ENCODE results near the gene ADAMTS7. TPM values are rescaled to one million over a fixed set of nuclear protein-coding genes. Genes with fewer than 3 reads are reported as not detected.
A peak's percentile ranks its signal among the peaks of the same experiment; 100 is the strongest.

ADAMTS7 gene
- total and polyA plus RNA-seq, 2 of the 8 experiments (the other 6 are each of a cell fraction or from before 2014, with no cell fraction given) = 27.9 to 45.2 TPM

GRCh38 chr15:78788016-78788660, 23.1 kb downstream of the ADAMTS7 start:
- H2BK12ac ChIP-seq (ENCODE audit: low read depth, low read length) = no peak overlapping the region
- no peak overlapping the region for H3K14ac ChIP-seq (ENCODE audit: insufficient read length)
- H4K8ac ChIP-seq (ENCODE audit: extremely low read depth, insufficient read depth, low read length) = no peak overlapping the region
- CTCF ChIA-PET (ENCODE audit: partially characterized antibody) = interaction anchor here (0.8 to 2.0 kb wide), 3 partner anchors 21 to 78 kb away, joined by 3 to 9 read pairs (median 3); no protein-coding TSS in a partner anchor
- no peak overlapping the region for H2BK120ac ChIP-seq (replicated peaks; ENCODE audit: low read depth, low read length)
- no peak overlapping the region for H2AFZ ChIP-seq (ENCODE audit: low read length)
- H3K79me1 ChIP-seq (ENCODE audit: low read depth, low read length) = no peaks in the 10 kb centered on the region
- H3K36me3 ChIP-seq (ENCODE audit: control insufficient read depth in 2 of 4, insufficient read depth in 4 of 4, low read length in 3 of 4) = peaks cover 0 to 15% (median 5%) of the 10 kb centered on the region in 4 experiments; a peak in 6 of 8 replicates
- no peak overlapping the region for H3K56ac ChIP-seq (replicated peaks; ENCODE audit: insufficient read length, low read depth, low read length)
- TF ChIP-seq CTCF (IDR thresholded peaks at IDR 0.05; ENCODE audit: control extremely low read depth in 1 of 3, insufficient read depth in 1 of 3, low read depth in 1 of 3, low read length in 3 of 3) (0 out of 4 replicates have a peak, but pooled peaks of 1 of the 3 experiments have one; percentile 6), SIX5 (IDR thresholded peaks at IDR 0.05; ENCODE audit: low read depth, low read length) (no peak)
- POLR2A ChIA-PET (ENCODE audit: partially characterized antibody) = no interaction called here
- no peak overlapping the region for H3K4me3 ChIP-seq (ENCODE audit: extremely low read depth in 1 of 4, insufficient read depth in 2 of 4, low read depth in 3 of 4, low read length in 4 of 4)
- H2BK5ac ChIP-seq (ENCODE audit: low read depth, low read length) = no peak overlapping the region
- H3K27me3 ChIP-seq (replicated peaks in 1 of 4; ENCODE audit: control insufficient read depth in 3 of 4, extremely low read depth in 1 of 4, insufficient read depth in 3 of 4, low read length in 3 of 4) = no peaks in the 10 kb centered on the region
- H3K23ac ChIP-seq (ENCODE audit: insufficient read length) = no peak overlapping the region
- no peak for FAIRE-seq
- H3K9me3 ChIP-seq (ENCODE audit: insufficient read depth in 2 of 2, low read depth in 1 of 2, low read length in 1 of 2) = no peaks in the 10 kb centered on the region
- DNase-seq (ENCODE audit: low read depth in 1 of 2, low spot score in 2 of 2) = no peak
- H4K5ac ChIP-seq (ENCODE audit: insufficient read length, low read depth, low read length) = no peak overlapping the region
- no peak overlapping the region for H4K91ac ChIP-seq (replicated peaks; ENCODE audit: insufficient read length, low read length)
- no peak overlapping the region for H3K9ac ChIP-seq (replicated peaks in 1 of 4; ENCODE audit: extremely low read depth in 1 of 4, low read depth in 3 of 4, low read length in 3 of 4)
- no peak overlapping the region for H2BK20ac ChIP-seq (ENCODE audit: low read length)
- H3K4me2 ChIP-seq (ENCODE audit: insufficient read depth in 1 of 2, low read depth in 2 of 2, low read length in 2 of 2) = no peak overlapping the region
- no peaks in the 10 kb centered on the region for H3K79me2 ChIP-seq (ENCODE audit: control insufficient read depth in 1 of 2, insufficient read depth in 2 of 2, low read length in 2 of 2)
- no peaks in the 10 kb centered on the region for H3K23me2 ChIP-seq (ENCODE audit: low read depth, low read length)
- no peak overlapping the region for H3K27ac ChIP-seq (ENCODE audit: low read depth, low read length)
- 91% methylated on average over 14 of the region's 14 CpGs; no CpG with 5 or more reads in 1 of the 2 experiments for WGBS, 2 experiments (ENCODE audit: extremely low coverage in 1 of 2, insufficient coverage in 1 of 2, insufficient read length in 1 of 2, insufficient replicate concordance in 2 of 2, low coverage in 1 of 2, low lambda C conversion rate in 2 of 2, missing lambda C conversion rate in 1 of 2)
- no peak overlapping the region for H3K18ac ChIP-seq (ENCODE audit: extremely low read depth, low read length)
- H2AK5ac ChIP-seq (ENCODE audit: low read depth, low read length) = no peak overlapping the region
- H4K20me1 ChIP-seq (replicated peaks in 1 of 2; ENCODE audit: control insufficient read depth in 1 of 2, insufficient read depth in 2 of 2, low read length in 2 of 2) = peaks cover 3 to 10% of the 10 kb centered on the region in 2 experiments
- no peak overlapping the region for H3K4ac ChIP-seq (replicated peaks; ENCODE audit: insufficient read length, low read depth, low read length)
- H3K4me1 ChIP-seq (replicated peaks in 1 of 4; ENCODE audit: control insufficient read depth in 3 of 4, insufficient read depth in 4 of 4, low read length in 3 of 4) = no peaks in the 10 kb centered on the region
- no peak overlapping the region for H2BK15ac ChIP-seq (ENCODE audit: low read length)

Data from H1 (cell line).